SK-N-SH (cell line): Measurements from ENCODE around the gene SLC2A14. TPM values are rescaled to one million over a fixed set of nuclear protein-coding genes. Genes with fewer than 3 reads are reported as not detected.
"Not testable (repeated sequence)": the region's sequence is repeated elsewhere in the genome, so short reads cannot be mapped to it uniquely, and the experiment has no call there.

Source experiments
- CTCF ChIA-PET: fragments of 300-600, 350-600 bp; formaldehyde crosslinking; extraction: SDS; loops from one replicate; lab custom pipeline; 2021; lab: Yijun Ruan, JAX
- POLR2A ChIA-PET: fragments of 350-600 bp; sonication (Branson Sonifier 250); formaldehyde crosslinking; extraction: SDS; loops from one replicate; lab custom pipeline; 2020; ENCODE audit warnings: antibody characterized with exemption, inconsistent platforms; lab: Yijun Ruan, JAX
- DNase-seq: peaks from one replicate; pipeline ENCODE4 v3.0.0; 2012
- H2AFZ ChIP-seq: fragments of 200-600 bp; sonication (generic); 2 replicates; pipeline ENCODE4 v1.8.1; 2016; ENCODE audit warnings: antibody characterized with exemption, mild to moderate bottlenecking, low read depth
- H3F3A ChIP-seq: fragments of 200-600 bp; sonication (generic); replicated peaks from 2 replicates; pipeline ENCODE3; 2016; ENCODE audit warnings: antibody characterized with exemption, mild to moderate bottlenecking; ENCODE audit not compliant: insufficient read depth
- H3K27ac ChIP-seq, 2 experiments: fragments of 200-500 bp in 1 of 2; fragments of 200-600 bp in 1 of 2; sonication (Bioruptor generic) in 1 of 2; sonication (generic), shearing (Covaris generic) in 1 of 2; 2 replicates each; pipeline versions ENCODE4 v1.5.1 to v1.6.1; 2014 to 2016; ENCODE audit warnings: low read depth in 2 of 2, inconsistent platforms in 1 of 2, low read length in 1 of 2, mild to moderate bottlenecking in 1 of 2, mixed read lengths in 1 of 2
- H3K27me3 ChIP-seq: fragments of 200-600 bp; sonication (generic), shearing (Covaris generic); 2 replicates; pipeline ENCODE4 v1.6.1; 2016; ENCODE audit warnings: mixed run types; ENCODE audit not compliant: insufficient read depth
- H3K36me3 ChIP-seq, 2 experiments: fragments of 200-500 bp in 1 of 2; fragments of 200-600 bp in 1 of 2; sonication (Bioruptor generic) in 1 of 2; sonication (generic) in 1 of 2; replicated peaks in 1 of 2; 2 replicates each; pipeline versions ENCODE3 to v1.5.1; 2014 to 2016; ENCODE audit warnings: low read length in 1 of 2, mild to moderate bottlenecking in 1 of 2; ENCODE audit not compliant: insufficient read depth in 2 of 2, control insufficient read depth in 1 of 2
- H3K4me1 ChIP-seq, 2 experiments: fragments of 200-500 bp in 1 of 2; fragments of 200-600 bp in 1 of 2; sonication (Bioruptor generic) in 1 of 2; sonication (generic), shearing (Covaris generic) in 1 of 2; 2 replicates each; pipeline versions ENCODE4 v1.5.1 to v1.6.1; 2014 to 2016; ENCODE audit warnings: low read depth in 1 of 2, low read length in 1 of 2, mixed run types in 1 of 2; ENCODE audit not compliant: insufficient read depth in 2 of 2, control insufficient read depth in 1 of 2
- H3K4me2 ChIP-seq: fragments of 200-600 bp; sonication (generic), shearing (Covaris generic); 2 replicates; pipeline ENCODE4 v1.6.1; 2017; ENCODE audit warnings: mixed run types
- H3K4me3 ChIP-seq, 2 experiments: fragments of 200-500 bp in 1 of 2; fragments of 200-600 bp in 1 of 2; sonication (Bioruptor generic) in 1 of 2; sonication (generic), shearing (Covaris generic) in 1 of 2; 2 replicates each; pipeline versions ENCODE4 v1.5.1 to v1.8.1; 2014 to 2016; ENCODE audit warnings: low read depth in 2 of 2, inconsistent platforms in 1 of 2, low read length in 1 of 2, mild to moderate bottlenecking in 1 of 2, mixed read lengths in 1 of 2, moderate library complexity in 1 of 2
- H3K79me2 ChIP-seq: fragments of 200-600 bp; sonication (generic); 2 replicates; pipeline ENCODE4 v1.8.1; 2017; ENCODE audit warnings: mild to moderate bottlenecking; ENCODE audit not compliant: insufficient read depth
- H3K9ac ChIP-seq: fragments of 200-600 bp; sonication (generic); 2 replicates; pipeline ENCODE4 v1.6.1; 2017; ENCODE audit warnings: mixed run types
- H3K9me2 ChIP-seq: fragments of 200-600 bp; sonication (generic); 2 replicates; pipeline ENCODE4 v1.6.1; 2017; ENCODE audit warnings: mixed run types
- H3K9me3 ChIP-seq: fragments of 200-600 bp; sonication (generic); 2 replicates; pipeline ENCODE4 v1.6.1; 2017; ENCODE audit warnings: mixed run types, mild to moderate bottlenecking, moderate library complexity
- H4K20me1 ChIP-seq: fragments of 200-600 bp; sonication (generic); 2 replicates; pipeline ENCODE4 v1.6.1; 2017; ENCODE audit warnings: mild to moderate bottlenecking, mixed run types; ENCODE audit not compliant: insufficient read depth
- ELF1 ChIP-seq: IDR thresholded peaks from 2 replicates; pipeline ENCODE4 v1.4.0; 2012
- EP300 ChIP-seq, 2 experiments: IDR thresholded peaks; 2 replicates each; pipeline versions ENCODE4 v1.4.0 to v1.6.1; 2012; ENCODE audit warnings: borderline replicate concordance in 1 of 2, low read depth in 1 of 2, low read length in 1 of 2
- EZH2phosphoT487 ChIP-seq: fragments of 200-600 bp; sonication (generic); IDR thresholded peaks from 2 replicates; pipeline ENCODE4 v1.6.1; 2017; ENCODE audit warnings: low read depth, mixed run types, mild to moderate bottlenecking, antibody characterized with exemption, moderate library complexity, borderline replicate concordance
- FOXM1 ChIP-seq: IDR thresholded peaks from 2 replicates; pipeline ENCODE4 v1.4.0; 2012; ENCODE audit warnings: low read depth, mild to moderate bottlenecking
- JUND ChIP-seq: IDR thresholded peaks from 2 replicates; pipeline ENCODE4 v1.4.0; 2012
- MEF2A ChIP-seq: IDR thresholded peaks from 2 replicates; pipeline ENCODE4 v1.4.0; 2012; ENCODE audit warnings: low read depth, borderline replicate concordance
- NRF1 ChIP-seq: IDR thresholded peaks from 2 replicates; pipeline ENCODE4 v1.6.1; 2012; ENCODE audit warnings: low read depth, mild to moderate bottlenecking, low read length
- POLR2AphosphoS5 ChIP-seq: IDR thresholded peaks from 2 replicates; pipeline ENCODE4 v1.6.1; 2012; ENCODE audit warnings: low read depth, low read length
- RAD21 ChIP-seq: IDR thresholded peaks from 2 replicates; pipeline ENCODE4 v1.6.1; 2012; ENCODE audit warnings: mild to moderate bottlenecking, low read length
- TAF1 ChIP-seq: IDR thresholded peaks from 2 replicates; pipeline ENCODE4 v1.6.1; 2012; ENCODE audit warnings: low read depth, mild to moderate bottlenecking, low read length, moderate library complexity, borderline replicate concordance
- TCF12 ChIP-seq: IDR thresholded peaks from 2 replicates; pipeline ENCODE4 v1.4.0; 2012
- WGBS: methylation state at CpG from one replicate; pipeline ENCODE4 v1.1.6; 2017; ENCODE audit warnings: low lambda C conversion rate; 5-methylcytosine and 5-hydroxymethylcytosine counted together
- polyA plus RNA-seq, 3 experiments: library from polyadenylated mRNA; depleted of rRNA; stranded (reverse); fragments of >200 nt; gene quantifications; 2 replicates each; pipeline ENCODE4 v1.2.3, GENCODE V29; 2012
- TF ChIP-seq, protein P1 (sequence below): fragments of 200-600 bp; sonication (generic); IDR thresholded peaks from 2 replicates; pipeline ENCODE4 v1.6.1; 2017; ENCODE audit warnings: antibody characterized with exemption, mild to moderate bottlenecking, moderate library complexity
- TF ChIP-seq, protein P2 (sequence below): IDR thresholded peaks from 2 replicates; pipeline ENCODE4 v1.4.0; 2012; ENCODE audit warnings: low read depth, borderline replicate concordance
- TF ChIP-seq, protein P3 (sequence below): IDR thresholded peaks from 2 replicates; pipeline ENCODE4 v1.6.1; 2012; ENCODE audit warnings: mild to moderate bottlenecking, low read depth, low read length, moderate library complexity
- TF ChIP-seq, protein P4 (sequence below): fragments of 150-350 bp; IDR thresholded peaks from 2 replicates; pipeline ENCODE4 v1.6.1; 2017; ENCODE audit warnings: antibody characterized with exemption, low read length, low read depth, borderline replicate concordance
- TF ChIP-seq, protein P5 (sequence below): IDR thresholded peaks from 2 replicates; pipeline ENCODE4; 2012

SLC2A14 gene
- polyA plus RNA-seq, 1 of the 3 experiments (the other 2 are of a cell fraction), result 0.39 TPM

DNA sequence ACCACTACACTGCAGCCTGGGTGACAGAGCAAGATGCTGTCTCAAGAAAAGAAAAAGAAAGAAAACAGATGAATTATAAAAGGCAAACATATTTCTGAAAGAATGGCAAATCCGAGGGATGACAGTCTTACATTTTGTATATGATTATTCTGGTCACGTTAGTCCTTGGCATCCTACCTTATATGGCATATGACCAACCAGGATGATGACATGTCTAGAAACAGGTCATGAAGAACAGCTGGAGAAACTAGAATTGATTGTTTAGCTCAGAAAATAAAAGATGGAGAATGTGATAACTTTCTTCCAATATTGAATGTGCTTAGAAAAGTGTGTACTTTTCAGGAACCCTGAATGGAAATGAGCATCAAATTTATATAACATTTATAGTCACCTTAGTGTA is 19.2 kb downstream of the SLC2A14 start:
- no peak for DNase-seq
- no peaks in the 10 kb centered on the region for H3K9me3 ChIP-seq

DNA sequence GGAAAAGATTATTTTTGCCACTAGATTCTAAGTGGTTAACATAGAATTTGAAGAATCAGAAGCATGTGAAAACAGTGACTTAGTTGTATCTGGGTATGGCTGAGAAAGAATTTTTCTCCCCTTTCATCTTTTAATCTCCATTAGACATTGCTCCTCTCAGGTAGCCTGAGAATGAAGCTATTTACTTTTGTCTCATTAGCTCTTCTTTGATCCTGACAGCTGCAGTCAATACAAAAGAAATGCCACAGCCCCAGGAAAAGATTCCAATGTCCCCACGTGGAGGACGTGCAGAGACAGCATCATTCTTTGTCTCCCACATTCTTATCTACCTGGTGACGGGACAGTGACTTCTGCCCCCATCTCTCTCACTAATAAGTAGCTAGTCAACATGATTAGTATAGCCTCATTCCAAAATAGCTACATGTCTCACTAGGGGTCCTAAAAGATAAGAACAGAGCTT is 21.1 kb downstream of the SLC2A14 start:
- H3K9me3 ChIP-seq, DNase-seq, H3K4me3 ChIP-seq, H3K4me2 ChIP-seq, H3F3A ChIP-seq, H4K20me1 ChIP-seq, POLR2A ChIA-PET, H3K36me3 ChIP-seq, H3K9ac ChIP-seq, H3K79me2 ChIP-seq, H2AFZ ChIP-seq, H3K27ac ChIP-seq, CTCF ChIA-PET, H3K4me1 ChIP-seq, H3K9me2 ChIP-seq: not testable (repeated sequence)
- peaks cover 73% of the 10 kb centered on the region for H3K27me3 ChIP-seq
- 4% methylated on average over 3 of the region's 3 CpGs for WGBS

More for the DNA sequence above, 19.2 kb downstream of the SLC2A14 start:
- H3K9ac ChIP-seq, result no peak overlapping the region
- TF ChIP-seq NRF1 (no peak), JUND (no peak), EP300 (IDR thresholded peaks at IDR 0.05; ENCODE audit: borderline replicate concordance in 1 of 2, low read depth in 1 of 2, low read length in 1 of 2) (no peak), EZH2phosphoT487 (no peak), POLR2AphosphoS5 (no peak), MEF2A (no peak), TAF1 (no peak), FOXM1 (no peak), ELF1 (no peak), TCF12 (no peak), RAD21 (no peak)
- TF ChIP-seq, protein P1, sequence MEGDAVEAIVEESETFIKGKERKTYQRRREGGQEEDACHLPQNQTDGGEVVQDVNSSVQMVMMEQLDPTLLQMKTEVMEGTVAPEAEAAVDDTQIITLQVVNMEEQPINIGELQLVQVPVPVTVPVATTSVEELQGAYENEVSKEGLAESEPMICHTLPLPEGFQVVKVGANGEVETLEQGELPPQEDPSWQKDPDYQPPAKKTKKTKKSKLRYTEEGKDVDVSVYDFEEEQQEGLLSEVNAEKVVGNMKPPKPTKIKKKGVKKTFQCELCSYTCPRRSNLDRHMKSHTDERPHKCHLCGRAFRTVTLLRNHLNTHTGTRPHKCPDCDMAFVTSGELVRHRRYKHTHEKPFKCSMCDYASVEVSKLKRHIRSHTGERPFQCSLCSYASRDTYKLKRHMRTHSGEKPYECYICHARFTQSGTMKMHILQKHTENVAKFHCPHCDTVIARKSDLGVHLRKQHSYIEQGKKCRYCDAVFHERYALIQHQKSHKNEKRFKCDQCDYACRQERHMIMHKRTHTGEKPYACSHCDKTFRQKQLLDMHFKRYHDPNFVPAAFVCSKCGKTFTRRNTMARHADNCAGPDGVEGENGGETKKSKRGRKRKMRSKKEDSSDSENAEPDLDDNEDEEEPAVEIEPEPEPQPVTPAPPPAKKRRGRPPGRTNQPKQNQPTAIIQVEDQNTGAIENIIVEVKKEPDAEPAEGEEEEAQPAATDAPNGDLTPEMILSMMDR, result no peak
- TF ChIP-seq, protein P2, sequence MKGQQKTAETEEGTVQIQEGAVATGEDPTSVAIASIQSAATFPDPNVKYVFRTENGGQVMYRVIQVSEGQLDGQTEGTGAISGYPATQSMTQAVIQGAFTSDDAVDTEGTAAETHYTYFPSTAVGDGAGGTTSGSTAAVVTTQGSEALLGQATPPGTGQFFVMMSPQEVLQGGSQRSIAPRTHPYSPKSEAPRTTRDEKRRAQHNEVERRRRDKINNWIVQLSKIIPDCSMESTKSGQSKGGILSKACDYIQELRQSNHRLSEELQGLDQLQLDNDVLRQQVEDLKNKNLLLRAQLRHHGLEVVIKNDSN, result no peak
- TF ChIP-seq, protein P3, sequence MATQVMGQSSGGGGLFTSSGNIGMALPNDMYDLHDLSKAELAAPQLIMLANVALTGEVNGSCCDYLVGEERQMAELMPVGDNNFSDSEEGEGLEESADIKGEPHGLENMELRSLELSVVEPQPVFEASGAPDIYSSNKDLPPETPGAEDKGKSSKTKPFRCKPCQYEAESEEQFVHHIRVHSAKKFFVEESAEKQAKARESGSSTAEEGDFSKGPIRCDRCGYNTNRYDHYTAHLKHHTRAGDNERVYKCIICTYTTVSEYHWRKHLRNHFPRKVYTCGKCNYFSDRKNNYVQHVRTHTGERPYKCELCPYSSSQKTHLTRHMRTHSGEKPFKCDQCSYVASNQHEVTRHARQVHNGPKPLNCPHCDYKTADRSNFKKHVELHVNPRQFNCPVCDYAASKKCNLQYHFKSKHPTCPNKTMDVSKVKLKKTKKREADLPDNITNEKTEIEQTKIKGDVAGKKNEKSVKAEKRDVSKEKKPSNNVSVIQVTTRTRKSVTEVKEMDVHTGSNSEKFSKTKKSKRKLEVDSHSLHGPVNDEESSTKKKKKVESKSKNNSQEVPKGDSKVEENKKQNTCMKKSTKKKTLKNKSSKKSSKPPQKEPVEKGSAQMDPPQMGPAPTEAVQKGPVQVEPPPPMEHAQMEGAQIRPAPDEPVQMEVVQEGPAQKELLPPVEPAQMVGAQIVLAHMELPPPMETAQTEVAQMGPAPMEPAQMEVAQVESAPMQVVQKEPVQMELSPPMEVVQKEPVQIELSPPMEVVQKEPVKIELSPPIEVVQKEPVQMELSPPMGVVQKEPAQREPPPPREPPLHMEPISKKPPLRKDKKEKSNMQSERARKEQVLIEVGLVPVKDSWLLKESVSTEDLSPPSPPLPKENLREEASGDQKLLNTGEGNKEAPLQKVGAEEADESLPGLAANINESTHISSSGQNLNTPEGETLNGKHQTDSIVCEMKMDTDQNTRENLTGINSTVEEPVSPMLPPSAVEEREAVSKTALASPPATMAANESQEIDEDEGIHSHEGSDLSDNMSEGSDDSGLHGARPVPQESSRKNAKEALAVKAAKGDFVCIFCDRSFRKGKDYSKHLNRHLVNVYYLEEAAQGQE, result no peak
- TF ChIP-seq, protein P4, sequence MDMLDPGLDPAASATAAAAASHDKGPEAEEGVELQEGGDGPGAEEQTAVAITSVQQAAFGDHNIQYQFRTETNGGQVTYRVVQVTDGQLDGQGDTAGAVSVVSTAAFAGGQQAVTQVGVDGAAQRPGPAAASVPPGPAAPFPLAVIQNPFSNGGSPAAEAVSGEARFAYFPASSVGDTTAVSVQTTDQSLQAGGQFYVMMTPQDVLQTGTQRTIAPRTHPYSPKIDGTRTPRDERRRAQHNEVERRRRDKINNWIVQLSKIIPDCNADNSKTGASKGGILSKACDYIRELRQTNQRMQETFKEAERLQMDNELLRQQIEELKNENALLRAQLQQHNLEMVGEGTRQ, result no peak
- TF ChIP-seq, protein P5, sequence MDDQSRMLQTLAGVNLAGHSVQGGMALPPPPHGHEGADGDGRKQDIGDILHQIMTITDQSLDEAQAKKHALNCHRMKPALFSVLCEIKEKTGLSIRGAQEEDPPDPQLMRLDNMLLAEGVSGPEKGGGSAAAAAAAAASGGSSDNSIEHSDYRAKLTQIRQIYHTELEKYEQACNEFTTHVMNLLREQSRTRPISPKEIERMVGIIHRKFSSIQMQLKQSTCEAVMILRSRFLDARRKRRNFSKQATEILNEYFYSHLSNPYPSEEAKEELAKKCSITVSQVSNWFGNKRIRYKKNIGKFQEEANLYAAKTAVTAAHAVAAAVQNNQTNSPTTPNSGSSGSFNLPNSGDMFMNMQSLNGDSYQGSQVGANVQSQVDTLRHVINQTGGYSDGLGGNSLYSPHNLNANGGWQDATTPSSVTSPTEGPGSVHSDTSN, result no peak
- ChIA-PET CTCF (no interaction called here), POLR2A (no interaction called here)
- H2AFZ ChIP-seq, result no peak overlapping the region
- H3K4me3 ChIP-seq, result no peak overlapping the region
- no peaks in the 10 kb centered on the region for H3K4me1 ChIP-seq
- H3K27ac ChIP-seq, result no peak overlapping the region
- WGBS, result 5% methylated on average over 2 of the region's 2 CpGs
- H3K4me2 ChIP-seq, result no peak overlapping the region
- no peaks in the 10 kb centered on the region for H3K9me2 ChIP-seq
- no peaks in the 10 kb centered on the region for H3K79me2 ChIP-seq
- no peaks in the 10 kb centered on the region for H3K36me3 ChIP-seq
- no peaks in the 10 kb centered on the region for H3F3A ChIP-seq
- peaks cover 65% of the 10 kb centered on the region for H3K27me3 ChIP-seq
- no peaks in the 10 kb centered on the region for H4K20me1 ChIP-seq

DNA sequence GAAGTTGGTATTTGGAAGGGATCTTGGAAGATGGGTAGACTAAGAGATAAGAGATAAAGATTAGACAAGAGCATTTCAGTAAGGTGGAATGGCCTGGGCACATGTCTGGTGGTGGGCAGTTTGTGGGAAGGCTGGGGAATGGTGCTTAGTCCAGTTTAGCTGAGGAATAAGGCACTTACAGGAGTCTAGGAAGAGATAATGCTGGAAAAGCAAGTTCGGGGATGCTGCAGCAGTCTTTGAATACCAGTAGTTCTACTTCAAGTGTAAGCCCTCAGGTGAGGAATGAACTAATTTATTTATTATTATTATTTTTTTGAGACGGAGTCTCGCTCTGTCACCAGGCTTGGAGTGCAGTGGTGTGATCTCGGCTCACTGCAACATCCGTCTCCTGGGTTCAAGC is 22.6 kb downstream of the SLC2A14 start:
- DNase-seq, POLR2A ChIA-PET, H3K4me1 ChIP-seq, H3K9me3 ChIP-seq, H2AFZ ChIP-seq, H3K36me3 ChIP-seq, H3K4me2 ChIP-seq, H3K4me3 ChIP-seq, H3K9ac ChIP-seq, H3K9me2 ChIP-seq, H4K20me1 ChIP-seq, H3K27ac ChIP-seq, H3F3A ChIP-seq, H3K79me2 ChIP-seq: not testable (repeated sequence)
- 25% methylated on average over 5 of the region's 5 CpGs for WGBS
- peaks cover 77% of the 10 kb centered on the region for H3K27me3 ChIP-seq
- CTCF ChIA-PET, result interaction anchor here (1.0 kb wide), 1 partner anchor 10 kb away, joined by 3 read pairs; no protein-coding TSS in a partner anchor
